GM19238 (cell line): Measurements from ENCODE around the gene FGA.

Source experiments
- DNase-seq: peaks from one replicate; pipeline ENCODE4 v3.0.0; 2011; ENCODE audit warnings: low spot score; ENCODE audit not compliant: insufficient read length

Gene FGA

GRCh38 chr4:154590329-154591006 is at the start of gene FGA:
FGA (minus strand) TSS chr4:154590742; CDS start chr4:154590687, 55 bp downstream.
- DNase-seq, result no peak

GRCh38 chr4:154634058-154634457 is 43.5 kb upstream of the FGA start:
- no peak for DNase-seq

DNA sequence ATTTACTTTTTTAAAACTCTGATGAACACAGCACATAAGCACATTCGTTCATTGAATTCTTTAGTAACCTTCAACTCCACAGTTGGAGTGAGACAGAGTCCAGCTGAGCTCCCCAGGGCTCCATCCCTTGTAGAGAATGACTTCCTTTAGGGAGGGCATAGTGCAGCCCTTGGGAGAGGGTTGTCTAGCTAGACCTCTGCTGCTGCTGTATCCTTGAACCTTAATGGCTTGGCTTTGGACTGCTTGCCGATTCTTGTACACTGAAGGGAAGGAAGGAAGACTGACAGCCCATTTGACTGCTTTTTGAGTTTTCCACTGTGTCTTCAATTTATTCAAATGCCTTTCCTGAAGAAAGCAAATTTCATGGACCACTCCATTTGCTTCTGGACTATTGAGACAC is 41.3 kb upstream of the FGA start:
- no peak for DNase-seq

DNA sequence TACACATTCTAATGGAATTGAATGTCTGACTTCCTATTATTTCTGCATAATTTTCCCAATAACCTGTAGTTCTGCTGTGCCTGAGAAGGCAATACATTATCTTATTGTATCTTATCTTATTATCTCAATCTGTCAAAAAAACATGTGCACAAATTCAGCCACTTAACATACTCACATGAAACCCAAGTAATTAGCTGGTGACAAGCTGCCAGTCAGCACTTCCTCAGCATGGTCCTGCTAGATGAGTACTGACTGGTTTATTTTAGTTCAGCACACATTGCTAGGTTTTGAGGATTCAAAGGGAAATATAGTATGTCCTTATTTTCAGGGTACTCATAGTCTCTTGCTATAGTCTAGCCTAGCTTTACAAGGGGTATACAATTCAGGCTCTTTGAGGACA is 39.8 kb upstream of the FGA start:
- no peak for DNase-seq

DNA sequence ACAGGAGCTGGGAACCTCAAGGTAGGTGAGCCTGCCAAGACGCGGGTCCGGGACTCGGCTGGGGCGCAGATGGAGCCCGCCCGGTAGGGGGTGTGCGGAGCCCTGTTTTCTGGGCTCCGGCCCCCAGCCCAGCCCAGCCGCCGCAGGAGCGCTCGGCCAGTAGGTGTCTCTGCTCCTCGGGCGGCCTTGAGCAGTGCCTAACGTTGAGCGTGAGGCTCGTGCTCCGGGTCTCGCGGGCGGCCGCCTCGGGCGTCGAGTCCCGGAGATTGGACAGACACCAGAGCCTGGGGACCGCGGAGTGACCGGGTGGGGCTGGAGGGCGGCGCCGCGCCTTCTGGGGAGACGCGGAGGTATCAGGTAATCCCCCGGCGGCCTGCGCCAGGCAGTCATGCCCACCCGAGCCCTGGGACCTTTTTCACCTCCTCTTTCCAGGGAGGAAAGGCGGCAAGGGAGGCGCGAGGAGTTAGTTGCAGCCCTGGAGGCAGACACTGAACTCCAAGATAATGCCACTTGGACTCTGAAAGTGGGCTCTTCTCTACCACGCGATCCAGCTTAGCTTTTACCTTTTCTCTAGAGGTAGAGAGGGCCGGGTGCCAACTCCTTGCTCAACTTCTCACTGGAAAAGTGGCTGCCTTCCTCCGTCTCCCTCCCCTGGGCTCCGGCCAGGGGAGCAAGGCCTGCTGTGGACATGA is 36.4 kb upstream of the FGA start:
- peak; percentile 35 for DNase-seq

DNA sequence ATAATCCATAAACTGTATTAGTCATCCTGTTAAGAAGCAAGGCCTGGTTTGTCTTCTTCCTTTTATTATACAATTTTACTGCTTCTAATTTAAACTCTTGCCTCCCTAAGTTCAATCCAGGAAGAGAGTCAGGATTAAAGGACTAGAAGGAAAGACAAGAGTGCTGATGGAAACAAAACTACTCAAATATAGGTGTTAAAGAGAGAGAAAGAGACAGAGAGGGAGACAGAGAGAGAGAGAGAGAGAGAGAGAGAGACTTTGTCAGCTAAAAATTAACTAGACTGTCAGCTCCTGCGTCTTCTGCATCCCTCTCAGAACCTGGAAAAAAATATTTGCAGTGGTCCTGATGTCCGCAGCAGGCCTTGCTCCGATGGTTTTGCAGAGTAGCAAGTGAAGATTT is 35.4 kb upstream of the FGA start:
- DNase-seq, result no peak

DNA sequence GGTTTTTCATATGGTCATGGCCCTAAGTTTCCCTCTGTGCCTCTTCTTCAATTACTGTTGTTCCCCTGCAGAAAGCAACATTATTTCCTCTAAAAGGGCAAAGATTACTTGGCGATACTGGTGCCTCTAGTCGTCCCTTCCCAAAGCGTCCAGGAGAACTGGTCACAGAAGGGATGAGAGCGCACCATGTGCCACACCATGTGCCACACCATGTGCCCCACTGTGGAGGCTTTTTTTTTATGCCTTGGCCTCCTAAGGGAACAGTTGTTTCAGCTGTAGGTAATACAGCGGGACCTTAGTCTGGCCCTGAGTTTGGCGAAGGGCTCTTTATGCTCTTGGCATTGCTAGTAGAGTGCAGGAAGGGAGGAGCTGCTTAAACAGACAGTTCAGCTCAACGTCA is 33.5 kb upstream of the FGA start:
- DNase-seq, result no peak

GRCh38 chr4:154623436-154623835 is 32.9 kb upstream of the FGA start:
- no peak for DNase-seq

GRCh38 chr4:154622598-154622997 is 32.1 kb upstream of the FGA start:
- DNase-seq, result no peak

- DNase-seq, result no peak
Measured at GRCh38 chr4:154620111-154620510, 29.6 kb upstream of the FGA start.

DNA sequence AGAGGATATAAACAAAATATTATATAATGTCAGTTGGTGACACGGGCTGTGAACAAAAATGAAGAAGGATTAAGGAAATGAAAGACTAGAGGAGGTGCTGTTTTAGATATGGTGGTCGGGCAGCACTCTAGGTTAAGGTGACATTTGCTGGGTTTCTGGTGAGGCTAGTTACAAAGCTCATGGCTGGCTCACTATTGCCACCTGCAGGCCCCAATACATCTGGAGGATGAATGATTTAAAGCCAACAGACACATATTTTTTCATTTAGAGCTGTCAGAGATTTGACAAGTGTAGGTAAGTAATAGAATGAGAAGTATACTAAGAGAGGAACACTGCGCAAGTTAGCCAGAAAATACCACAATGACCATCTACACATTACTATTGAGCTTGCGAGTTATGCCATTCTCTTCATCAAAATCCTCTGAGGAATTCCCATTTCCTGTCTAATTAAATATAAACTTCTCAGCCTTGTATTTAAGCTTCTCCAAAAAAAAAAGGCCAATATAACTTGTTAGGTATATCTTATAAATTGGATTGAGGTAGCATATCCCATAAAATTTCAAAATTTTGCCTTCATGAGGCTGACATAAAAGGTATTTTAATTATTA is 28.3 kb upstream of the FGA start:
- no peak for DNase-seq

GRCh38 chr4:154617820-154618317 is 27.3 kb upstream of the FGA start:
- DNase-seq, result no peak

GRCh38 chr4:154616731-154617130 is 26.2 kb upstream of the FGA start:
- DNase-seq, result no peak

DNA sequence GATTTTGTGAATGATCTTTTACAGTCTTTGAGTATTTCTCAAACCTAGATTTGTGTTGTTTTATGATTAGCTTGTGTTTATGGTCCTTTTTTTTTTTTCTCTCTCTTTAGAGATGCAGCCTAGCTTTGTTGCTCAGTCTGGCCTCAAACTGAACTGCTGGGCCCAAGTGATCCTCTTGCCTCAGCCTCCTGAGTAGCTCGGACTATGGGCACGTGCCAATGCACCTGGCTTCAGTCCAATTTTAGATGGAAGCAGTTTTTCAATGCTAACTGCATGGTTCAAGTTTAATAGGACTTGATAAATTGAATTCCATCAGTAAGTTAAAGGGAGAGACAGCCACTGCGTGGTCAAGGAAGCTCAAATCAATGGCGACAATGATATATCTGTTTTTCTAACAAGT is 25.7 kb upstream of the FGA start:
- no peak for DNase-seq

GRCh38 chr4:154615211-154615610 is 24.7 kb upstream of the FGA start:
- DNase-seq, result no peak

DNA sequence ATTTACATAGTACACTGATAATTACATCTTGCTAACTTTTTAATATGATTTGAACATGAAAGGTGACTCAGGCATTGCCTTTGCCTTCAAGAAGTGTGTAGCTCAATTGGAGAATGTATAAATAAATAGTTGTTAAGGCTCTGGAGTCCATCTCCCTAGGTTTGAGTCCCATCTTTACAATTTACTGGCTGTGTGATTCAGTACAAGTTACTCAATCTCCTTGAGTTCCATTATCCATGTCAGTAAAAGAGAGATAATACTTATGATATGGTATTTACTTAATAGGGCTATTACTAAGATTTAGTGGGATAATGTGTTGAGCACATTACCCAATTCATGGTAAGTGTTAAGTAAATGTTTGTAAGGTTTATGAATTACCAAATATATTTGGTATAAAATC is 23.8 kb upstream of the FGA start:
- DNase-seq, result no peak

GRCh38 chr4:154612472-154613414 is 22.2 kb upstream of the FGA start, which contains the start of gene FGG:
FGG (minus strand) TSS chr4:154612656; CDS start chr4:154612609, 47 bp downstream.
- no peak for DNase-seq

DNA sequence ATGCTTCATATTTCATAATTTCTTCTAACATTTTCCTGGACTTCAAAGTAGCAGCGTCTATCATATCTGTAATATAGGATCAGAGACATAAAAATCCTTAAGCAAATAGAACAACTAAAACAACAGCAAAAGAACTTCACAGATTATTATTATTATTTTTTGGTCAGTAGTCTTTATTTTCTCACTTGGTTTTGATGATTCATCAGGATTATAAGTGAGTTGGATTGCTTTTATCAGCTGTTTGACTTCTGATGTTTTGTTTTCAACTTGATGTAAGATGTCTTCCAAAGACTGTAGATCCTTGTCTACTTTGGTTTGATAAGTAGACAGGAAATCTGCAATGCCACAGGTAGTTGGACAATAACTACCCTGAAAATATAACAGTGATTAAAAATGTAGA is 21.3 kb upstream of the FGA start:
- no peak for DNase-seq

DNA sequence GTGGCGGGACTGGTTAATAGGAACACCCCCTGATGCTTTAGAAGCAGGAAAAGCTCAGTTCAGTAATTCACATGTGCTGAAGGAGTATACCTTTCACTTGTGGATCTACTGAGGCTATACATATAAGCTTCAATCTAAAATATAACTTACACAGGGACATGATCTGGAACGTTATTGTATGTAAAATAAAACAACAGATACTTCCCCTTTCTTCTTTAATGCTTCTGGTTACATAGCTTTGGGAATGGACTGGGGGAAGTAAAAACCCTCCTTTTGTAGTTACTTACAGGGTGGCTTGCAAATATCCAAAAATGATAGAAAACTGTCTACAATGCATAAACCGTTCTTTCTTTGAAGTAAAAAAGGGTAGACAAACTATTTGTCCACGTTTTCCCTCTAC is 20.0 kb upstream of the FGA start:
- DNase-seq, result no peak

- no peak for DNase-seq
Measured at GRCh38 chr4:154609532-154609931, 19.0 kb upstream of the FGA start.
